HG03039 (cell line): ENCODE results near the gene RAB4B.
"Not testable (repeated sequence)": the region's sequence is repeated elsewhere in the genome, so short reads cannot be mapped to it uniquely, and the experiment has no call there.

Experiments used
- ATAC-seq: cut with Tn5 transposase; IDR thresholded peaks from one replicate; pipeline ENCODE4 v1.9.1; 2021; ENCODE audit warnings: mild to moderate bottlenecking, moderate library complexity; ENCODE audit not compliant: unreplicated experiment

Gene RAB4B

DNA sequence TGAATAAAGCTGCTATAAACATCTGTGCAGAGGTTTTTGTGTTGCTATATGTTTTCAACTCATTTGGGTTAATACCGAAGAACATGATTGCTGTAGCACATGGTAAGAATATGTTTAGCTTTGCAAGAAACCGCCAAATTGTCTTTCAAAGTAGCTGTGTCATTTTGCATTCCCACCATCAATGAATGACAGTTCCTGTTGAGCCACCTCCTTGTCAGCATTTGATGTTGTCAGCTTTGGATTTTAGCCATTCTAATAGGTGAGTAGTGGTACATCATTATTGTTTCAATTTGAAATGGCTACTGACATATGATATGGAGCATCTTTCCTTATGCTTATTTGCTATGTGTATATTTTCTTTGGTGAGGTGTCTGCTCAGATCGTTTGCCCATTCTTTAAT lies 64.0 kb downstream of the RAB4B start:
- not testable (repeated sequence) for ATAC-seq

DNA sequence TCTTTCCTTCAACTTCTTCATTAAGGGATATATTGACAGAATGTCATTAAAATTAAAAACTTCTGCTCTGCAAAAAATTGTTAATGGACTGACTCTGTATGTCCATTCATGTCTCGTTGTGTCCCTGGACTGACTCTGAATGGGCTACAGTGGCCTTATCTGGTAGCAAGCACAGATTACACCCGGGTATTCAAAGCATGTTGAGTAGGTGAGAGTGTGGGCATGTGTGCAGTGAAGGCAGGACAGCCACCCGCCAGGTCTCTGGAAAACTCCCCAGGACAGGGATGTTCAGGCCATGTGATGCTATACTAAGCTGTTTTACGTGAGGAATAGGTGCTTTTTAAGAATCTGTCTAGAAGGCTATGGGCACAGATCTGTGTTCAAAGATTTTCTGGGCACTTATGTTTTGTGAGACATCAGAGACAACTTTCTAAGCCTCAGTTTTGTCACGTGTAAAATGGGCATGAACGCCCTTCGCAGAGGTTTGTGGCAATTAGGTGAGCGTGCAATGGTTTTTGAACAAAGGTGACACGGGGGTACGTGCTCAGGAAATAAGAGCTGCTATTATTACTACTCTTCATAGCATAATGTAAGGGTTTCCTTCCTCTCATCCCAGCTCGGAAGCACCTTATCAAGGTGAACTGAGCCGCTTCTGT lies 65.1 kb downstream of the RAB4B start:
- ATAC-seq: not testable (repeated sequence)

DNA sequence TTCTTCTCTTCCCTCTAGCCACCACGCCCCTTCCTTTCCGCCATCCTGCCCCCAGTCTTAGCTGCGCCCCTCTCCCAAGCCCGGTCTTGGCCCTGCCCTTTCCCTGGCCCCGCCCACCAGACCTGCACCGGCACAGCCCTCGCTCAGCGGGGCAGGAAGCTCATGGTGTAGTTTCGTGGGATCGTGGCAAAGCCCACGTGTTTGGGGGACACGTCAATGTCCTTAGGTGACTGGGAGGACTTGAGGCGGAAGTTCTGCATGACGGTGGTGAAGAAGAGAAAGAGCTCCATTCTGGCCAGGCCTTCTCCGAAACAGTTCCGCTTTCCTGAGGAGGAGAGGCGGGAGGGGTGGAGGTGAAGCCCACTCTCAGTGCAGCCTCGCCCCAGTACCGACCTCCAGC lies 65.6 kb downstream of the RAB4B start:
- not testable (repeated sequence) for ATAC-seq
